Nucleus accumbens (tissue), 56 donors: ENCODE results near the gene GBA3.

Experiments
- DNase-seq, 56 donors: peaks; one replicate each; lab custom pipeline; 2025; lab: John Stamatoyannopoulos, UW

Gene GBA3

DNA sequence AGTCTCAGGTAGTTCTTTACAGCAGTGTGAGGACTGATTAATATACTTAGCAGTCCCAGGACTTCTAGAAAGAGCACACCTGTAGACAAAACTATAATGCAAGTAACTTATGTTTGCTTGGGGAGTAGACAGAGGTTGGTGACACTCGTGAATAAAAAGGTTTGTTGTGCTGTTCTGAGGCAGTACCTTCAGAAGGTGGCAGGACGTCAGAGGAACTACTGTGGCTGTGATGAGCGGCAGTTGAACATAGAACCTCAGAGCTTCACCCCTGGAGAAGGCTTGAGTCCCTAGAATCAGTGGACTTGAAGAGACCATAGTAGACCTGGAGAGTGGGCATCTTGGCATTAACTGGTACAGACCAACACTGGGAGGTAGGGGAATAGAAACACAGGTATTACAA lies 3.3 kb upstream of the GBA3 start:
- no peak for DNase-seq

DNA sequence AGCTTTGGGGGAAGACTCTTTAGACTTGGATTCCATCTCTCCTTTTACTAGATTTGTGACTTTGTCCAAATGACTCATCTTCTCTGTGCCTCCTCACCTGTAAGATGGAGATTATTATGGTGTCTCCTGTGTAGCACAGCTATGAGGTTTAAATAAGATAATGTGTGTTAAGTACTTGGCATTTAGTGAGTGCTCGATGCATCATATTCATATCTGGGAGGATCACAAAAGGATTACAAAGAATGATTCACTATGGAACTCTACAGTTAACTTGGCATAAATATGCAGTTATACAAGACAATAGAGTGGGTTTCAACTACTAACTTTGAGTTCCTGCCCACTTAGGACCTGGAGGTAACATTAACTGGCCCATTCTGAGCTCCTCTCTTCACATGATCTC lies 2.3 kb downstream of the GBA3 start:
- no peak for DNase-seq

DNA sequence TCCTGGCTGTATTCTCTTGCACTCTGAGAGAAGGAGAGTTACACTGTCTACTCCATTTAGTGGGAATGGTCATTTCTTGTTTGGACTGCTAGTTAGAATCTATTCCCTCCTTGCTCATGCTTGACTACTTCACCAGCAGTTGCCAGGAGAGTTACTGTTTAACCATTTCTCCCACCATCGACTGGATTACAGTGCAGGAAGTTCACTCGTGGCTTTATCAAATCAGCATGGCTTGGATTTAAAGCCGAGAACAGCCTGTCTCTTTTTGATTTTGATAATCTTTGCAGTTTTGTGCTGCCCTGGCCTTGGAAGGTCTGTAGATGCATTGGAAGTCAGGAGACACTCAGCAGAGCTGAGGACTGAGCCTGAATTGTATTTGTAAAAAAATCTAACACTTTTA lies 3.2 kb downstream of the GBA3 start:
- DNase-seq = no peak

DNA sequence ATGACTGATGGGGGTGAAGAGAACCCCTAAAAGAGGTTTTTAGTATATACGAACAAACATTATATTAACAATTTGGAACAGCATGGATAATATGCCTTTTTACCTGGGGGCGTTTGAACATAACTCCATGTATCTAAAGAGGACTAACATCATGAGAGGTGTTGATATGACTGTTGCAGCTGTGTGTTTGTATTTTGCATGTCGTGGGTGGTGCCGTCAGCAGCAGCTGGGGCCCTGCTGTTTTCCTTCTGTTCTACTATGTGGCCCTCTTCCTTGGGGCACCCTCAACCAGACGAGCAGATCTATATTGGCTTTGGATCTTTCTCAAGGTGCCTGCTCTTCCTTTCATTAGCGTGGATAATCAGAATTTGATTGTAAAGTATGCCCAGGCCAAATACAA lies 11.2 kb downstream of the GBA3 start:
- DNase-seq = no peak

DNA sequence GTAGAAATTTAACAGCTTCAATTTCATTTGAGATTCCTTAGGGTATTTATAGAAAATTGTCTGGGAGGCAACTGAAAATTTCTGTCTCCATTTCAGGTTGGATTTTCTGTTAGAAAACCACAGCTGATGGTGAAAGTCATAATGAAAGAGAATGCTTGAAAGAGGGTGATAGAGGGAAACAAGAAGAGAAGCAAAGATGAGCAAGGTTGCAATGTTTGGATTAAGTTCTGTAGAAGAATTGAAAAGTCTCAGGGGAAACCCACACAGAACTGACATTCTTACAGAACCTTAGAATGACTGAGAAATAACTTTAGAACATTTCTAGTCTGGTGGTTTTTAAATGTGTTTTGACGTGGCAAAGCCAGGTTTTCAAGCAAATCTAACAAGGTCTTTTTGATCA lies 14.7 kb downstream of the GBA3 start:
- no peak for DNase-seq

DNA sequence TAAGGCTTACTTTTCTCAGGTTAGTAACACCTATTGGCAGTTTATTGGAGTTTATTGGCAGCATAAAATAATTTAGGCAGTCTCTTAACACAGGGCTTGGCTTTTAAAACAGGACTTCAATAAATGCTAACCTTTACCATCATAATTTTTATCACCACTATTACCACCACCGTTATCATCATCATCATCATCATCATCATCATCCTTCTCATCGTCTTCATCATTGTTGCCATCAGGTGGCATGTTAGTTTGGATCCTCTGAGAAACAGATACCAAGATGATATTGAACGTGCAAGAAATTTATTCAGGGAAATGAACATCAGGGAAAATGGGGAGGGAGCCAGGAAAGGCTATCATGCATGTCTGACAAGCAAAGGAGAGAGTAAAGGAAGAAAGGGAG lies 16.2 kb downstream of the GBA3 start:
- DNase-seq = no peak

DNA sequence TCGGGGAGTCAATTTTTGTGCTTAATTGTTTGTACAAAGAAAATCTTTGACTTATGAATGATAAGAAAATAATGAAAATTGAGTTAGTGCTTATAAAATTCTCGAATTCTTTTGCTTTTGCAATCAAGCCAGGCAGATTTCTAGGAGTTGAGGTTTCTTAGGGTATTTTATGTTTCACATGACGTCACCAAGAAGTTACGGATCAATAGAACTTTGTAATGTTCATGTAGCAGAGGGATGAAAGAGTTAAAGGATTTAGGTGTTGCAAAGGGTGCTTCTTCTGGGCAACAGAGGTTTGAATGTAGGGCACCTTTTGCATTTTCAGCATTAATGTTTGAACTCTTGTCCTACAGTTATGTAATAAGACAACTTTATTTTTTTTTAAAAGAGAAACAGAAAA lies 19.4 kb downstream of the GBA3 start:
- no peak for DNase-seq

DNA sequence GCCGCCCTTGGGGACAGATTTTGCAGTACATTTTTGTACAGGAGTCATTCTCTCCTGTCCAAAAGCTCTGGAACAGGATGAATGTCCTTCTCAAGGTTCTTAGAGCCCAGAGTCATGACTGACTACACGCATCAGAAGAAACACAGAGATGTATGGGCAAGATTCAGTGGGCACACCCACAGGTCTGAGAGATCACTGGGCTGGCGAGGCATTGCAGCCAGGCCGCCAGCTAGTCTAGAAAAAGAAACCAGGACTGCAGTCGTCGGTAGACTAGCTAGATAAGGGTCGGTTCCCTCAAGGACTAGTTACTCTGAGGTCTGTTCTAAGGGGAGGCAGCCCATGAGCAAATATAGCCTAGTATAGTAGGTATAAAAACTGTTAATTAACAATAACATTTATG lies 19.8 kb downstream of the GBA3 start:
- no peak for DNase-seq

DNA sequence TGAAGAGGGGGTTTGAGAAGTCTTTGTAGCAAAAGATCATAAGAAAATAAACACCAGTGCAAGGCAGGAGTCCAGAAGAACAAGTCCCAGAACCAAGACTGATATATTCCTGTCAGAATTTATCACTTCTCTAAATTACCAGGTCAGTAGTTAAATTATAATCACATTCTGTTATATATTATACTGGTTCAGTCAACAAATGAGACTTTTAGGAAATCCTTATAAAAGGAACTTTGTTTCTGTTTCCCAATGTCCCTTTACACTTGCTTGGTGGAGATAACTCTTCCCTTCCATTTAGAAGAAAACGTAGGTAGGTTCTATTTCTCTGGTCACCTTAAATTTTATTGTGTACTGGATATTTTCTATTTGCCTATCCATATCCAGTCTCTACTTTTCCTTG lies 21.1 kb downstream of the GBA3 start:
- DNase-seq = no peak

DNA sequence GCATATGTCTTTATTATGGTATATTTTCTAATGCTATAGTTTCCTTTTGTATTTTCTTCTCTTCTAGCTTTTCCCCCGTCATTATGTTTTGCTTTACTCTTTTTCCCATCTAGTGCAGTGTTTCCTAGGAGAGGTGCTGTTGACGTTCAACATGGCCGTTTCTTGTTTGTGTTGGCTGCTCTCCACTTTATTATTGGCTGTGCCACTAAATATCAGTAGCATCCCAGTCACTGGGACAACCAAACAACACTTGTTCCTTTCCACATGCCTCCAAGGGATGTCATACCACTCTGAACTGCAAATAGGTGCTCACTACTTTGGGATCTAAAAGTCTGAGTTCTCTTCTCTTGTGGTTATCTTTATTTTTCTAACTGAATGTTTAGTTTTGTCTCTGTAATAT lies 26.5 kb downstream of the GBA3 start:
- DNase-seq = no peak

DNA sequence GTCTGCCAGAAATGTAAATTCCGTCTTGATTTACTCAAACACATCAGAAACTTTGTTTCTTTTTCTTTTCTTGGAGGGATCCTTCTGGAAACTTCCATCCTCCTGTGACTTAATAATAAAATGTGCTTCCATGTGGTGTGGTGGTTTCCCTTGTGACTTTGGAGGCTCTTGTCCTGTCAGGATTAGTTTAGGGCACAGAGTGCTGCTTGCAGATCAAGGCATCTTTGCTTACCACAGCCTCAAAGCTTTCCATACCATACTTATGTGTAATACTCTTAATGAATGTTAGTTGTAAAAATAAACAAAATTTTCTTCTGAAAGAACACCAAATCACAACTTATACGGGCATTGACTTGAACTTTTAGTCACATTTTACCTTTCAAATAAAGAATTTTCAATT lies 27.4 kb downstream of the GBA3 start:
- no peak for DNase-seq

DNA sequence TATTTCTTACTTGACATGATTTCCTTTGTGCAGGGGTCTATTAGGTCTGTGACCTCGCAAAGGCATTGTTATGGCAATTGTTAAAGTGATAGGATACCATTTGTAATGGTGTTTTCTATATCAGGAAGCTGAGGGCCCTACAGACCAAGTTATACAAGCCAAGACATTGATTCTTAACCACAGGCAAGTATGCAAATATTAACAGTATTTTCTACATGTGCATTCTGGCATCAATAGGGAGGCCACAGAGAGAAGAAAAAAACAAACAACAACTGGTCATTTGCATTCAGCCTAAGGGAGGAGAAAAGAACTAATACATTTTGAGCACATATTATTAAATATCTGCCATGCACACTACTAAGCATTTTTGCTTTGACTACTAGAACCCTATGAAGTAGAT lies 28.5 kb downstream of the GBA3 start:
- DNase-seq = no peak

DNA sequence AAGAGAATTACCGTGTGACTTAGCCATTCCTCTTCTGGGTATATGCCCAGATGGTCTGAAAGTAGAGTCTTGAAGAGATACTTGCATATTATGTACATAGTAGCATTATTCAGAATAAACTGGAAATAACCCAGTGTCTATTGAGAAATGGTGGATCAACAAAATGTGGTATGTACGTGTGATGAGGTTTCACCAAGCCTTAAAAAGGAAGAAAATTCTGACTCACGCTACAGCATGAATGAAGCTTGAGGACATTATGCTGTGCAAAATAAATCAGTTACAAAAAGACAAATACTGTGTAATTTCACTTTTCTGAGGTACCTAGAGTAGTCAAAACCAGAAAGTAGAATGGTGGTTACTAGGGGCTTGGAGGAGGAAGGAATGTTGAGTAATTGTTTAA lies 37.3 kb downstream of the GBA3 start:
- no peak for DNase-seq

DNA sequence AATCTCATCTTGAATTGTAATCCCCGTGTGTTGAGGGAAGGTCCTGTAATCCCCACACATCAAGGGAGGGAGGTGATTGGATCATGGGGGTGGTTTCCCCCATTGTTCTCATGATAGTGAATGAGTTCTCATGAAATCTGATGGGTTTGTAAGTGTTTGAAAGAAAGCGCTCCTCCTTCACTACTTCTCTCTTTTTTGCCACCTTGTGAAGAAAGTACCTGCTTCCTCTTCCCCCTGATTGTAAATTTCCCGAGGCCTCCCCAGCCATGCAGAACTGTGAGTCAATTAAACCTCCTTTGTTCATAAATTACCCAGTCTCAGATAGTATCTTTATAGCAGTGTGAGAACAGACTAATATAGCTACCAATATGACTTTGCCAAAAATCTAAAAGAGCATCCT lies 41.1 kb downstream of the GBA3 start:
- no peak for DNase-seq

DNA sequence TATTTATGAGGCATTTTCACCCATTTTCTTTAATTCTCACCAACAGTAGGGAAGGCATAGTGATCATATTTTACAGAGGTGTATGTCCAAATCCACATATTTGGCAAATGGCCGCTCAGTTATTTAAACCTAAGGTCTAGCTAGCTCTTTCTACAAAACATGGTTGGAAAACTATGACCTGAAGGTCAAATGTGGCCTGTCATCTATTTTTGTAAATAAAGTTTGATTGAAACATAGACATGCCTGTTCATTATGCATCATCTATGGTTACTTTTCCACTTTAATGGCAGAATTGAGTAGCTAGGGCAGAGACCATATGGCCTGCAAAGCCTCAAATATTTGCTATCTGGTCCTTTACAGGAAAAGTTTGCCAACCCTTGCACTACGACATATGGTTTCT lies 44.2 kb downstream of the GBA3 start:
- no peak for DNase-seq

DNA sequence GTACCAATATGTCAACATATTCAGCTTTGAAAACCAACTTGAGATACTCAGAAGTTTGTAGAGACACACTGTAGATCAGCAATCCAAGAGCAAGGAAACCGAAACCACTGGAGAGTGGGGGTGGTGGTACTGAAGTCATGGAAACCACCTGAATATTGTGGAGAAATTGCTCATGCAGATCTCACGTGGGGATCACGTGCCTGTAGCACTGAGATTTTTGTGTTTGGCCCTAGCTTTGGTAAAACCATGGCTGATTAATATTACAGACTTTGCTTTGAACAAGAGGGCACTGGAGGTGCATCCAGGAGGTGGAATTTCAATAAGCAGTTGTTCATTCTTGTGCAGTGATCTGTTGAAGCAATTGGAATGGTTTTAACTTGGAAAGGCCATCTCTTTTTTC lies 47.2 kb downstream of the GBA3 start:
- peak in 13 of 56 donors; percentile 0 to 49 (median 9) for DNase-seq

DNA sequence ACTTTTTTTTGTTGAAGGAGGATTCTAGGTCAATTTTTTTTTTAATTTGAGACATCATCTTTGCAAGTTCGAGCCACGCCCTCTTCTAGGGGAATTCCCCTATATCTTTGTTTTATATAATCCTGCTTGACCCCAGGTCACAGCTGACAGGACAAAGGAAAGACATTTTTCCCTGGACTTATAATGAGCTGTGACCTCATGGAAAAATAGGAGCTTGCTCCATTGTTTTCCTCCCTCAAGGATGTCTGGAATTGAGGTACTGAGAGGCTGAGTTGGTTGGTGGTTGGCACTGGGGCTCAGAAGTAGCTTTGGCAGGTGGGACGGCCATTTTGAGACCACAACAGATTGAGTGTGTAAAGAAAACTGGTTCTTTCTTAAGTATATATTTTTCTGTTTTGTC lies 49.0 kb downstream of the GBA3 start:
- no peak for DNase-seq

DNA sequence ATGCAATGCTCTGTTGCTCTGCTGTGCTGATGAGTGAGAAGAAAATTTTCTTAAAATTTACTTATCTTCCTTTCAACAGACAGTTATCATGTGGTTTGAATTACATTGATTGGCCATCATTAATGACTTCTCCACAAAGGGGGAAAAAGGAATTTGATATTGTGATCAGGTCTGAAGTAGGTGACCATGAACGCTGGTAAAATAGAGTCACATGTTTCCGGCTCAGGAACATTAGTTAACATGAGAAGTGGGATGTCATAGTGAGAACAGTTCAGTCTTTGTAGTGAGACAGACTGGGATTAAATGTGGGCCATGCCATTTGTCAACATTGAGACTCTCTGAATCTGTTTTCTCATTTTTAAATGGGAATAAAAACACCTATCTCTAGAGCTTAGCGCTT lies 50.6 kb downstream of the GBA3 start:
- DNase-seq = no peak

DNA sequence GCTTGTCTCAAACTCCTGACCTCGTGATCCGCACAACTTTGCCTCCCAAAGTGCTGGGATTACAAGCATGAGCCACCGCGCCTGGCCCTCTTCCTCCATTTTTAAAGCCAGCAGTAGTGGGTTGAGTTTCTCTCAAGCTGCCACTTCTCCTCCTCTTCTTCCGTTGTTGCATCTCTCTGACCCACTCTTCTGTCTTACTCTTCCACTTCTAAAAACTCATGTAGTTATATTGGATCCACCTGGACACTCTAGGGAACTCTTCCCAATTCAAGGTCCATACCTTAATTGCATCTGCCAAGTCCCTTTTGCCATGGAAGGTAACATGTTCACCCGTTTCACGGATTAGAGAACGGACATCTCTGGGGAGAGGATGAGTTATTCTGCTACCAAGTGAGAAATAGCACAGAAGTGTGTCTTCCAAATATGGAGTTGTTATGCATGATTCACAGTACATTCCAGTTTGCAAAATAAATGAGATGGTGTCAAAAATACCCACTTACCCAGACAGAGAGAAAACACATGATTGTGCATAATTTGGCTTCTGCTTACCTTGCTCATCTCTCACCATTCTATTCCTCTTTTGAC lies 51.8 kb downstream of the GBA3 start:
- no peak for DNase-seq

DNA sequence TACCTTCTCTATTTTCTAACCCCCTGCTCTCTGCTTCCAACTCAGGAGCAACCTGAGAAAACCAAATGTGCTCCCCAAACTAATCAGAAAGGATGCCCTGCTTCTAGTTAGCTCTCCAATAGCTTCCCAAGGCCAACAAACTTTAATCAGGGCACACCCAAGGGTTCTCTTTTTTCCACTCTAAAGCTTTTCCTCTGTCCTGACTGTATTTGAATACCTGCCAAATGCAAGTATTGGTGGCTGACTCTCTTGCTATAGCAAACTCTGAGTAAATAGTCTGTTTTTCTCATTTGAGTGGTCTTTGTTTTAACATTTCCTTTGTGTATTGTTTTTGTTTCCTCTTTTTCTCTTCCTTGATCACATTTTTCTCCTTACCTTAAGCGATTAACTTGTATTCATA lies 52.5 kb downstream of the GBA3 start:
- no peak for DNase-seq

DNA sequence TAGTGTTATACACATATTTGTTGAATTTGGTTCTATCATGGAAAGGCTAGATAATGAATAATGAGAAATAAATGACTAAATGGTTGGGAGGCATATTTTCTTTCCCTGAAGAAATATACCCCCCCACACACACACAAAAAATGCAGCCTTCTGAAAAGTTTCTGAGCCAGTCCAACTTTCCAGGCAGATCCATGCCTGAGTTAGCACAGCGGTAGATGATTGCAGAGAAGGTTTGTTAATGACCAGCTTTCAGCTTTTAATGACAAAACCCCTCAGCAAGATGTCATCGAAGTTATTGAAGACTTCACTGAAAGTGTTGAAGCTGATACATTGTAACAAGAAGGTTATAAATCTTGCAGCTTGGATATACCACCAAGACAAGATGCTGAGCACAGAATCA lies 61.4 kb downstream of the GBA3 start:
- DNase-seq = no peak

DNA sequence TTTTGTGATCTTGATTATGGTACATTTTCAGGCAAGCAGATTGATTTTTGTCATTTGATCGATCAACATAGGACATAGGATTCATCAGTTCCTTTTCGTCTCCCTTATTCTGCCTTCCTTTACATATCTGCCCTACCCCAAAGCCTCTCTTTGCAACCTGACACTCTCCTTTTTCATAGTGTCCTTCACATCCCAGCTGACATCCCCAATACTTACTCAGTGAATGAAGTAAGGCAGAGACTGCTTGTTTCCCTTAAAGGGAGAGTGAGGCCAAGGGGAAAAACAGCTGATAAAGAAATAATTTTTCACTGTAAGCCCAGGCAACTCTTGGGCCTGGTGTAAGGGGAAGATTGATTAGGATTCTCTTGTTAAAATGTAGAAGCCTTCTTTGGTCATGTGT lies 69.8 kb downstream of the GBA3 start:
- no peak for DNase-seq

DNA sequence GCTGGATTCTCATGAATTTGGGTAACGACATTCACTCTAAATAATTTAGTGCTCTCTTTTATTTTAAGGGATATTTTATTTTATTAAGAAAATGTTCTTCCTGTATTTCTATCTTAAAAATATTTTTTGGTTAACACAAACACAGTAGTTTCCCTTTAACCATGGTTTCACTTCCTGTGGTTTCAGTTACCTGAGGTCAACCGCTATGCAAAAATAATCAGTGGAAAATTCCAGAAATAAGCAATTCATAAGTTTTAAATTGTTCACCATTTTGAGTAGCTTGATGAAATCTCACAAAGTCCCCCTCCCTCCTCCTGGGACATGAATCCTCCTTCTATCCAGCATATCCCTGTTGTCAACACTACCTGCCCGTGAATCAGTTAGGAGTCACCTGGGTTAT lies 71.4 kb downstream of the GBA3 start:
- DNase-seq = no peak

DNA sequence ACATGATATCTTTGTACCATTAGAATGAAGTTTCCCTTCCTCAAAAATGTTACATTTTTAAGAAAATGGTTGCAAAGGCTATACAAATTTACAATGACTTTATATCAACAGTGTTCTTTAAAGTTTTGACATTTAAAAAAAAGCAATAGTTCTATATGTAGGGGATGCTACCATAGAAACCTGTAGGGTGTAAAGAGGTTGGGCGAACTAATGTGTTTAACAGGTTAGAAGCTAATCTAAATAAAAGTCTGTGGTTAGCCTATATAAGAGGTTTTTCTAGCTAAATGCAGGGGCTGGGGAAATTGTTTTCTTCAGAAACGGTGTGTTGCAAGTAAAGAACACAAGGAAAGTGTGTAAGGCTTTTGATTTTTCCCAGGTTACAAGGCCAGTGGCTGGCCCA lies 73.3 kb downstream of the GBA3 start:
- no peak for DNase-seq
